Karpas-422 (cell line): Measurements from ENCODE around the gene HSD17B8. TPM values are rescaled to one million over a fixed set of nuclear protein-coding genes. Genes with fewer than 3 reads are reported as not detected.

Source experiments
- DNase-seq: peaks from one replicate; pipeline ENCODE4 v3.0.0-alpha.2; 2015
- H2AFZ ChIP-seq: fragments of 200-600 bp; sonication (generic); 2 replicates; pipeline ENCODE4 v1.6.1; 2014; ENCODE audit warnings: antibody characterized with exemption, low read length, mixed read lengths
- H3K27ac ChIP-seq: fragments of 200-600 bp; sonication (generic); 2 replicates; pipeline ENCODE4 v1.5.1; 2014; ENCODE audit warnings: mild to moderate bottlenecking, low read length, moderate library complexity
- H3K27me3 ChIP-seq: fragments of 200-600 bp; sonication (generic); 2 replicates; pipeline ENCODE4 v1.6.1; 2014; ENCODE audit warnings: low read length, mixed read lengths
- H3K36me3 ChIP-seq: fragments of 200-600 bp; sonication (generic); 2 replicates; pipeline ENCODE4 v1.6.1; 2014; ENCODE audit warnings: low read length, mixed read lengths; ENCODE audit not compliant: insufficient read depth
- H3K4me1 ChIP-seq: fragments of 200-600 bp; sonication (generic); 2 replicates; pipeline ENCODE4 v1.6.1; 2014; ENCODE audit warnings: mild to moderate bottlenecking, low read length, mixed read lengths
- H3K4me2 ChIP-seq: fragments of 200-600 bp; sonication (generic); 2 replicates; pipeline ENCODE4 v1.6.1; 2014; ENCODE audit warnings: low read length, low read depth, mild to moderate bottlenecking; ENCODE audit not compliant: poor library complexity, severe bottlenecking
- H3K4me3 ChIP-seq: fragments of 200-600 bp; sonication (generic); 2 replicates; pipeline ENCODE4 v1.5.1; 2014; ENCODE audit warnings: mild to moderate bottlenecking, antibody characterized with exemption, low read length, mixed read lengths
- H3K79me2 ChIP-seq: fragments of 200-600 bp; sonication (generic); 2 replicates; pipeline ENCODE4 v1.6.1; 2014; ENCODE audit warnings: mild to moderate bottlenecking, low read length, mixed read lengths
- H3K9ac ChIP-seq: fragments of 200-600 bp; sonication (generic); 2 replicates; pipeline ENCODE4 v1.6.0; 2014; ENCODE audit warnings: low read length
- H3K9me2 ChIP-seq: fragments of 200-600 bp; sonication (generic), shearing (Covaris generic); replicated peaks from 2 replicates; pipeline ENCODE4 v1.6.0; 2014; ENCODE audit warnings: mild to moderate bottlenecking, low read length, moderate library complexity; ENCODE audit not compliant: insufficient read depth
- H3K9me3 ChIP-seq: fragments of 300-700, 200-600 bp; sonication (generic); 2 replicates; pipeline ENCODE4 v1.6.1; 2014; ENCODE audit warnings: low read length, mixed read lengths
- H4K20me1 ChIP-seq: fragments of 200-600 bp; sonication (generic); 2 replicates; pipeline ENCODE4 v1.6.1; 2014; ENCODE audit warnings: mild to moderate bottlenecking, antibody characterized with exemption, low read length, low read depth; ENCODE audit not compliant: insufficient read depth
- total RNA-seq: library from RNA; depleted of rRNA; stranded (reverse); fragments of >200 nt; shearing (Covaris generic); gene quantifications from 2 replicates; pipeline ENCODE4 v1.2.3, GENCODE V29; 2014; ENCODE audit warnings: low replicate concordance

The HSD17B8 gene
- total RNA-seq, 1 experiment from 2014 or later: 15.5 TPM

DNA sequence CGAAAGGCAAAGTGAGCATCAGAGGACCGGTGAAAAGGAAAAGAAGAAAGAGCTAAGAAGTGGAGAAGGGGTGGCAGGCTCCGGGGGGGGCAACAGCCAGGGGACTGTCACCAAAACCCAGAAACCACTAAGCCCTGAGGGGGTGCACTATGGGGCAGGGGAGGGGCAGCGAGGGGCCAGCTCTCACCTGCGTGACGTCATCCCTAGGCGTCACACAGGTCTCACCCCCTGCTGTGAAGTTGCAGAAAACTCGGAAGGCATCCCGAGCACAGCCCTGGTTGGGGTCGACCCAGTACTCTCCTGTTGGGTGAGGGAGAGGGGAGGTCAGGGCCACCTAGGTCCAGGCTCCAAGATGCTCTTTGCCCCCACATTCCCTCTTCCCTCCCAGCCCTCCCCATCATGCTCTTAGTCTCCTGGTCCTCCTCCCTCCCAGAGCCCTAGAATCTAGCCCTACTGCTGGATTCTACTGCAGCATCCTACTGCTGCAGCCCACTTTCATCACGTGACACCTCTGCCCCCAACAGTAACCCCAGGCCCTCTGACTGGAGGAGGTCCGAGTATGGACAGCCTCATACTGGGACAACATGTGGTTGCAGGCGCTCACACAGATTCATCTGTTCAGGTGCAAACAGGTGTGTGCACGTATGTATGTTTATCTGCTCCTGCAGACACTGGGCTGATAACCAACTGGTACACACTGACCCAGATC, 39.6 kb upstream of the HSD17B8 start:
- Histone ChIP-seq H3K4me3 (no peak overlapping the region), H3K36me3 (no peaks in the 10 kb centered on the region), H4K20me1 (no peaks in the 10 kb centered on the region), H3K27me3 (no peaks in the 10 kb centered on the region), H3K4me2 (no peak overlapping the region), H3K79me2 (no peaks in the 10 kb centered on the region), H3K9ac (no peak overlapping the region), H3K9me2 (no peaks in the 10 kb centered on the region), H3K27ac (no peak overlapping the region), H3K4me1 (peaks cover 17% of the 10 kb centered on the region), H3K9me3 (no peaks in the 10 kb centered on the region), H2AFZ (no peak overlapping the region)
- DNase-seq: no peak

DNA sequence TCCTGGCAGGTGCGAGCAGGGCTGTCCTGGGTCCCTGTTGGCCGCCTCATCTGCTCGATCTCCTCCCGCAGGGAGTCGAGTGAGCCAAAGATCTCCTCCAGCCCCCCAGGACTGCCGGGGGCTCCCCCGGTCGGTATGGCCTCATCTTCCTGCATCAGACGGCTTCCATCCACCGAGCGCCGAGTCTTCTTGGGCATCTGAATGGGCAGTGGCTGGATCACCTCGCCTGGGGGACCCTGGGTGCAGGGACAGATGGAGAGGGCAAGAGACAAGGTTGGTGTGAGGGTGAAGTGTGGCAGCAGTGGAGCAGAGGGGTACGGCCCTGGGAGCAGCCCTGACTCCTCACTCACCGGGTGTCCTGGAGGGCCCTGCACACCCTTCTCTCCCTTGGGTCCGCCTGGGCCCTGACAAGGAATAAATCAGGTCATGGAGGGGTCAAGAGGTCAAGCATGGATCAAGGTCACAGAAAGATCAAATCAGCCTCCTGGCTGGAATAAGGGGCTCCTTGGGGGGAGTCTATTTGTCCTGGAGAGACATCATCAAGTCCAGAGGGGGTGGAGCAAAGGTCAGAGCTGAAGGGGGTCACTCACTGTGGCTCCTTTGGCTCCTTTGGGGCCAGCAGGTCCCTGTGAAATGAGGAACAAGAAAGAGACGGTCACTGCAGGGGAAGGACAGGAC, 38.7 kb upstream of the HSD17B8 start:
- Histone ChIP-seq H3K79me2 (no peaks in the 10 kb centered on the region), H3K4me1 (peaks cover 26% of the 10 kb centered on the region), H4K20me1 (no peaks in the 10 kb centered on the region), H3K36me3 (no peaks in the 10 kb centered on the region), H3K9ac (no peak overlapping the region), H3K9me3 (no peaks in the 10 kb centered on the region), H3K9me2 (no peaks in the 10 kb centered on the region), H3K4me3 (no peak overlapping the region), H3K27me3 (no peaks in the 10 kb centered on the region), H3K4me2 (no peak overlapping the region), H3K27ac (no peak overlapping the region), H2AFZ (no peak overlapping the region)
- DNase-seq: no peak

- Histone ChIP-seq H3K36me3 (no peaks in the 10 kb centered on the region), H3K4me1 (peaks cover 28% of the 10 kb centered on the region), H3K27me3 (no peaks in the 10 kb centered on the region), H3K9ac (no peak overlapping the region), H3K4me3 (no peak overlapping the region), H3K79me2 (no peaks in the 10 kb centered on the region), H3K4me2 (no peak overlapping the region), H3K9me2 (no peaks in the 10 kb centered on the region), H2AFZ (no peak overlapping the region), H3K27ac (no peak overlapping the region), H4K20me1 (no peaks in the 10 kb centered on the region), H3K9me3 (no peaks in the 10 kb centered on the region)
- no peak for DNase-seq
Observed at GRCh38 chr6:33166363-33166762, 38.1 kb upstream of the HSD17B8 start.

DNA sequence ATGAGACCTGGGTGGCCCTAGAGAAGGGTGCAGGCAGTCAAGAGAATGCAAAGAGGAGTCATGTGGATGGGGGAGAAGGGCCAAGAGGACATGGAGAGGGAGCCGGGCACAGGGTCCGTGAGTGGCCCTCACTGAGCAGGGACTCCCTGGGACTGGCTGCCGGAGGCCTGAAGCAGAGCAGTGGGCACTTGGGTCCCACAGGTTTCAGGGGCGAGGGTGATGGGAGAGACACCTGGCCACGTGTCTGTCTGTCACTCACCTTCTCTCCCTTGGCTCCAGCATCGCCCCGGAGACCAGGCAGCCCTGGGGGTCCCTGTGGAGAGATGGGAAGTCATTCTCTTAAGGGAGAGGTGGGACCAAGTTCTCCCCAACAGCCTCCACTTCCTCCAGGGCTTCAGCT, 37.6 kb upstream of the HSD17B8 start:
- Histone ChIP-seq H2AFZ (no peak overlapping the region), H3K27ac (no peak overlapping the region), H3K27me3 (no peaks in the 10 kb centered on the region), H3K4me1 (peaks cover 24% of the 10 kb centered on the region), H3K4me2 (no peak overlapping the region), H3K9me2 (no peaks in the 10 kb centered on the region), H3K9me3 (no peaks in the 10 kb centered on the region), H3K9ac (no peak overlapping the region), H3K4me3 (no peak overlapping the region), H4K20me1 (no peaks in the 10 kb centered on the region), H3K36me3 (no peaks in the 10 kb centered on the region), H3K79me2 (no peaks in the 10 kb centered on the region)
- DNase-seq: no peak

DNA sequence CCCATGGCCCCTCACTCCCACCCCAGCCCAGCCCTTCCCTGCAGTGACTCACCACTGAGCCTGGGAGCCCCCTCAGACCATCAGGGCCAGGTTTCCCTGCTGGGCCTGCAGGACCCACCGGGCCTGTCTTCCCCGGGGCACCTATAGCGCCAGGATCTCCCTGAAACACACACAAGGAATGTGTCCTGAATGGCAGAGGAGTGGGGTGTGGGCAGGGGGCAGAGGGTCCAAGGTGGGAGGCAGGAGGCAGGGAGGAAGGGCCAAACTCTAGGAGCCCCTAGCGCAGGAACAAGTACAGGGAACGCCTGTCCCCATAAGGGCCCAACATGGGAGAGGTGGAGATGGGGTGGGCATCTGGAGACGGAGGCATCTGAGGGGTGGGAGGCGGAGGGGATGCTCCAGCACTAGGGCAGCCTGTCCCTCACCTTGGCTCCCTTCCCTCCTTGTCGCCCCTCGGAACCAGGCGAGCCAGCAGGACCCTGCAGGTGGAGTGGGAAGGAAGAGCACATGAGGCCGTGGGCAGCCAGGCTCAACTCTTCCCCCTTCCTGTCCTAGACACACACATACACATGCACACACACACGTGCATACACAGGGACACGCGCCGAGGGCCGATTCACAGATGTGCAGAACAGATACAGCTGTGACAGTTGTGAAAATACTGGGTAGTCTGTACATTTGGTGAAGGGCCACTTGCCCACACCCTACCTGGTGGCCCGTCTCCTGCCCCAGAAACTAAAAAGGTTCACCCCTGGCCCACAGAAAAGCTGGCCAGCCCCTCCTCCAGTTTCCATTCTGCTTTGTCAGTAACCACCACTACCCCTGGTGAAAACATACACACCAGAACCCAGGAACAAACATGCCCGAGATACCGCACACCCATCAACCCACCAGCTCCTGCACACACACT, 36.8 kb upstream of the HSD17B8 start:
- H3K4me1 ChIP-seq: peaks cover 17% of the 10 kb centered on the region
- no peak overlapping the region for H2AFZ ChIP-seq
- H3K36me3 ChIP-seq: no peaks in the 10 kb centered on the region
- H3K4me2 ChIP-seq: no peak overlapping the region
- no peak overlapping the region for H3K4me3 ChIP-seq
- no peaks in the 10 kb centered on the region for H3K79me2 ChIP-seq
- H4K20me1 ChIP-seq: no peaks in the 10 kb centered on the region
- H3K27ac ChIP-seq: no peak overlapping the region
- H3K27me3 ChIP-seq: no peaks in the 10 kb centered on the region
- H3K9me2 ChIP-seq: no peaks in the 10 kb centered on the region
- H3K9me3 ChIP-seq: no peaks in the 10 kb centered on the region
- H3K9ac ChIP-seq: no peak overlapping the region
- DNase-seq: no peak

- no peaks in the 10 kb centered on the region for H3K9me2 ChIP-seq
- no peaks in the 10 kb centered on the region for H3K36me3 ChIP-seq
- DNase-seq: no peak
- peaks cover 17% of the 10 kb centered on the region for H3K4me1 ChIP-seq
- H3K27ac ChIP-seq: no peak overlapping the region
- H3K4me3 ChIP-seq: no peak overlapping the region
- no peaks in the 10 kb centered on the region for H3K9me3 ChIP-seq
- no peak overlapping the region for H3K4me2 ChIP-seq
- no peak overlapping the region for H3K9ac ChIP-seq
- H3K79me2 ChIP-seq: no peaks in the 10 kb centered on the region
- no peaks in the 10 kb centered on the region for H4K20me1 ChIP-seq
- no peaks in the 10 kb centered on the region for H3K27me3 ChIP-seq
- no peak overlapping the region for H2AFZ ChIP-seq
Observed at GRCh38 chr6:33168284-33168601, 36.2 kb upstream of the HSD17B8 start.

DNA sequence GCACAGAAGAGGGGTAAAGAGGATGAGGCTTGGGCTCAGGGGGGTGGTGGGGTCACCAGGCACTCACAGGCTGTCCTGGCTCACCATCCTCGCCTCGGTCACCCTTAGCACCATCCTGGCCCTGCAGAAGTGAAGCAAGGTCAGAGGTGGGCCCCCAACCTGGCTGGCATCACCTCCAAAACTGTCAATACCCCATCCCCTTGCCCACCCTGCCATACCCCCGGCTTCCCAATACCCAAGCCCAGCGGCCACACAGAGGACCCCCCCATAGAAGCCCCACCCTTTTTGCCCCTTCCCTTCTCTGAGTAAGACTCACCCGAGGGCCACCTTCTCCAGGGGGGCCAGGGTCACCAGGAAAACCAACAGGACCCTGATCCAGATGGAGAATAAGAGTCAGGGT, 35.8 kb upstream of the HSD17B8 start:
- Histone ChIP-seq H3K27me3 (no peaks in the 10 kb centered on the region), H3K9me2 (no peaks in the 10 kb centered on the region), H3K79me2 (no peaks in the 10 kb centered on the region), H2AFZ (no peak overlapping the region), H3K4me2 (no peak overlapping the region), H3K4me1 (peaks cover 17% of the 10 kb centered on the region), H3K9ac (no peak overlapping the region), H4K20me1 (no peaks in the 10 kb centered on the region), H3K9me3 (no peaks in the 10 kb centered on the region), H3K36me3 (no peaks in the 10 kb centered on the region), H3K27ac (no peak overlapping the region), H3K4me3 (no peak overlapping the region)
- DNase-seq: no peak
